GM13977 (cell line): ENCODE measurements around the gene MASP2.

Experiments used
- DNase-seq: peaks from one replicate; pipeline ENCODE4 v3.0.0; 2012; ENCODE audit warnings: low spot score
- CTCF ChIP-seq: IDR thresholded peaks from 2 replicates; pipeline ENCODE4 v1.5.1; 2012; ENCODE audit warnings: mild to moderate bottlenecking, control low read depth; ENCODE audit not compliant: insufficient read depth; ENCODE audit errors: extremely low read depth, missing control alignments
- in situ Hi-C: fragments of 300-500 bp; cut with MboI; formaldehyde crosslinking; loops from one replicate; pipeline ENCODE4 v1.12.0; 2022; ENCODE audit warnings: low sequenced_read_pairs, low pct_unique_long_range_greater_than_20kb, mixed read lengths, inconsistent platforms; ENCODE audit not compliant: unreplicated experiment

Gene MASP2

GRCh38 chr1:11057477-11057876, 10.4 kb upstream of the MASP2 start:
- DNase-seq, result no peak
- TF ChIP-seq CTCF, result no peak
- in situ Hi-C loops, result no loop called here

- in situ Hi-C loops, result no loop called here
- no peak for DNase-seq
- TF ChIP-seq CTCF, result no peak
These were observed 9.5 kb upstream of the MASP2 start for GRCh38 chr1:11056504-11056903.

GRCh38 chr1:11055676-11056075, 8.6 kb upstream of the MASP2 start:
- no peak for TF ChIP-seq CTCF
- DNase-seq, result no peak
- in situ Hi-C loops, result no loop called here

- in situ Hi-C loops, result no loop called here
- DNase-seq, result no peak
- no peak for TF ChIP-seq CTCF
These were observed 7.6 kb upstream of the MASP2 start for GRCh38 chr1:11054666-11055065.

- no peak for DNase-seq
- in situ Hi-C loops, result no loop called here
- no peak for TF ChIP-seq CTCF
These were observed 7.1 kb upstream of the MASP2 start for GRCh38 chr1:11054181-11054580.

- DNase-seq, result no peak
- no peak for TF ChIP-seq CTCF
- in situ Hi-C loops, result no loop called here
These were observed 6.7 kb upstream of the MASP2 start for GRCh38 chr1:11053758-11054137.
